ENCODE measurements around the gene SOX1.

SOX1 gene

GRCh38 chr13:112067116-112067741 lies at the start of gene SOX1:
SOX1 (plus strand) TSS chr13:112067149; CDS start chr13:112067659, 510 bp downstream.
- DNase-seq (ENCODE audit: low read depth): no peak

- DNase-seq (ENCODE audit: low read depth): no peak
Measured at GRCh38 chr13:112024577-112024976, 42.4 kb upstream of the SOX1 start.

- no peak for DNase-seq (ENCODE audit: low read depth)
Measured at GRCh38 chr13:112027250-112027649, 39.7 kb upstream of the SOX1 start.

- no peak for DNase-seq (ENCODE audit: low read depth)
Measured at GRCh38 chr13:112028481-112028880, 38.5 kb upstream of the SOX1 start.

GRCh38 chr13:112029143-112029542 lies 37.8 kb upstream of the SOX1 start:
- DNase-seq (ENCODE audit: low read depth): no peak

GRCh38 chr13:112032186-112032993 lies 34.6 kb upstream of the SOX1 start:
- no peak for DNase-seq (ENCODE audit: low read depth)

GRCh38 chr13:112034231-112034630 lies 32.7 kb upstream of the SOX1 start:
- DNase-seq (ENCODE audit: low read depth): no peak

- DNase-seq (ENCODE audit: low read depth): no peak
Measured at GRCh38 chr13:112034846-112035245, 32.1 kb upstream of the SOX1 start.

GRCh38 chr13:112042496-112042895 lies 24.5 kb upstream of the SOX1 start:
- DNase-seq (ENCODE audit: low read depth): no peak

GRCh38 chr13:112052213-112052612 lies 14.7 kb upstream of the SOX1 start:
- DNase-seq (ENCODE audit: low read depth): no peak

- no peak for DNase-seq (ENCODE audit: low read depth)
Measured at GRCh38 chr13:112053167-112053743, 13.7 kb upstream of the SOX1 start.

GRCh38 chr13:112053744-112054615 lies 13.0 kb upstream of the SOX1 start:
- no peak for DNase-seq (ENCODE audit: low read depth)

- DNase-seq (ENCODE audit: low read depth): no peak
Measured at GRCh38 chr13:112054616-112055015, 12.3 kb upstream of the SOX1 start.

GRCh38 chr13:112055036-112055914 lies 11.7 kb upstream of the SOX1 start:
- DNase-seq (ENCODE audit: low read depth): no peak

- no peak for DNase-seq (ENCODE audit: low read depth)
Measured at GRCh38 chr13:112055915-112056269, 11.1 kb upstream of the SOX1 start.

GRCh38 chr13:112056284-112056727 lies 10.6 kb upstream of the SOX1 start:
- no peak for DNase-seq (ENCODE audit: low read depth)

GRCh38 chr13:112056739-112057438 lies 10.1 kb upstream of the SOX1 start:
- no peak for DNase-seq (ENCODE audit: low read depth)

GRCh38 chr13:112057439-112057735 lies 9.6 kb upstream of the SOX1 start:
- no peak for DNase-seq (ENCODE audit: low read depth)

- DNase-seq (ENCODE audit: low read depth): no peak
Measured at GRCh38 chr13:112057736-112058518, 9.0 kb upstream of the SOX1 start.

GRCh38 chr13:112058519-112058873 lies 8.5 kb upstream of the SOX1 start:
- no peak for DNase-seq (ENCODE audit: low read depth)
